Measurements from ENCODE around the gene RAB29.
A peak's percentile ranks its signal among the peaks of the same experiment; 100 is the strongest.

Gene RAB29

GRCh38 chr1:205817364-205817763 lies 42.1 kb upstream of the RAB29 start:
- TF ChIP-seq FOXM1 (IDR thresholded peaks at IDR 0.05; ENCODE audit: borderline replicate concordance, low read depth) (no peak), CEBPB (IDR thresholded peaks at IDR 0.05) (no peak), USF1 (IDR thresholded peaks at IDR 0.05) (no peak), TCF12 (IDR thresholded peaks at IDR 0.05; ENCODE audit: low read depth) (no peak), EP300 (IDR thresholded peaks at IDR 0.05; ENCODE audit: borderline replicate concordance) (no peak), MAX (IDR thresholded peaks at IDR 0.05) (no peak), EGR1 (IDR thresholded peaks at IDR 0.05) (no peak), YY1 (IDR thresholded peaks at IDR 0.05; ENCODE audit: low read depth) (no peak), RAD21 (IDR thresholded peaks at IDR 0.05; ENCODE audit: low read depth) (no peak), TAF1 (IDR thresholded peaks at IDR 0.05; ENCODE audit: low read depth) (no peak), TEAD4 (IDR thresholded peaks at IDR 0.05) (no peak)

GRCh38 chr1:205813755-205814058 lies 38.4 kb upstream of the RAB29 start:
- TF ChIP-seq CEBPB (IDR thresholded peaks at IDR 0.05) = no peak
- TF ChIP-seq NFIC (IDR thresholded peaks at IDR 0.05) = no peak
- no peak for TF ChIP-seq USF1 (IDR thresholded peaks at IDR 0.05)
- no peak for TF ChIP-seq TEAD4 (IDR thresholded peaks at IDR 0.05)
- no peak for TF ChIP-seq REST (IDR thresholded peaks at IDR 0.05; ENCODE audit: low read depth)
- TF ChIP-seq MAX (IDR thresholded peaks at IDR 0.05) = no peak
- TF ChIP-seq EGR1 (IDR thresholded peaks at IDR 0.05) = no peak
- no peak for TF ChIP-seq YY1 (IDR thresholded peaks at IDR 0.05; ENCODE audit: low read depth)
- no peak for TF ChIP-seq CREB1 (IDR thresholded peaks at IDR 0.05; ENCODE audit: low read depth)
- TF ChIP-seq RAD21 (IDR thresholded peaks at IDR 0.05; ENCODE audit: low read depth) = no peak
- TF ChIP-seq EP300 (IDR thresholded peaks at IDR 0.05; ENCODE audit: borderline replicate concordance) = no peak
- TF ChIP-seq ZBTB7A (IDR thresholded peaks at IDR 0.05; ENCODE audit: low read depth) = no peak; the same call in none of the 2 replicates
- TF ChIP-seq FOXM1 (IDR thresholded peaks at IDR 0.05; ENCODE audit: borderline replicate concordance, low read depth) = no peak
- TF ChIP-seq TAF1 (IDR thresholded peaks at IDR 0.05; ENCODE audit: low read depth) = no peak
- no peak for TF ChIP-seq TCF12 (IDR thresholded peaks at IDR 0.05; ENCODE audit: low read depth)

- TF ChIP-seq TCF12 (IDR thresholded peaks at IDR 0.05; ENCODE audit: low read depth) (peak; percentile 45; the same call in 1 of the 2 replicates), RAD21 (IDR thresholded peaks at IDR 0.05; ENCODE audit: low read depth) (no peak), TAF1 (IDR thresholded peaks at IDR 0.05; ENCODE audit: low read depth) (peak; percentile 47; the same call in 1 of the 2 replicates), ZBTB7A (IDR thresholded peaks at IDR 0.05; ENCODE audit: low read depth) (peak; percentile 19), YY1 (IDR thresholded peaks at IDR 0.05; ENCODE audit: low read depth) (no peak), CREB1 (IDR thresholded peaks at IDR 0.05; ENCODE audit: low read depth) (no peak), REST (IDR thresholded peaks at IDR 0.05; ENCODE audit: low read depth) (0 out of 2 replicates have a peak, but pooled peaks have one; percentile 5), MAX (IDR thresholded peaks at IDR 0.05) (peak; percentile 21), USF1 (IDR thresholded peaks at IDR 0.05) (peak; percentile 66)
Observed at GRCh38 chr1:205812878-205813754, 37.8 kb upstream of the RAB29 start, which contains the start of gene SLC41A1. Gene SLC41A1 (minus strand): TSS chr1:205813198. CDS start chr1:205810441, 2,757 bp downstream.

- TF ChIP-seq EP300 (IDR thresholded peaks at IDR 0.05; ENCODE audit: borderline replicate concordance) (no peak), MAX (IDR thresholded peaks at IDR 0.05) (no peak), USF1 (IDR thresholded peaks at IDR 0.05) (no peak), CREB1 (IDR thresholded peaks at IDR 0.05; ENCODE audit: low read depth) (no peak), EGR1 (IDR thresholded peaks at IDR 0.05) (no peak)
Observed at GRCh38 chr1:205812271-205812877, 37.1 kb upstream of the RAB29 start.

All from Ishikawa (cell line).